GM23338 (cell line): Measurements from ENCODE around the gene CRYBB3.

Experiments used
- CREB1 ChIP-seq: fragments of 250-450 bp; sonication (Bioruptor Pico); IDR thresholded peaks from 2 replicates; pipeline ENCODE4 v1.5.0; 2020; ENCODE audit warnings: low read depth, mild to moderate bottlenecking, moderate library complexity
- ETS1 ChIP-seq: IDR thresholded peaks from 2 replicates; pipeline ENCODE4 v1.6.1; 2016; ENCODE audit warnings: antibody characterized with exemption
- EZH2 ChIP-seq: fragments of 200-600 bp; sonication (generic); IDR thresholded peaks from one replicate; pipeline ENCODE4 v1.8.0; 2017; ENCODE audit warnings: antibody characterized with exemption, mild to moderate bottlenecking, low read depth; ENCODE audit not compliant: unreplicated experiment
- EZH2phosphoT487 ChIP-seq: fragments of 200-600 bp; sonication (generic); IDR thresholded peaks from one replicate; pipeline ENCODE4 v1.8.1; 2018; ENCODE audit warnings: antibody characterized with exemption; ENCODE audit not compliant: unreplicated experiment
- JUNB ChIP-seq: IDR thresholded peaks from one replicate; pipeline ENCODE4 v1.6.1; 2016; ENCODE audit warnings: antibody characterized with exemption; ENCODE audit not compliant: unreplicated experiment
- POLR2AphosphoS5 ChIP-seq: IDR thresholded peaks from 2 replicates; pipeline ENCODE4 v1.6.1; 2016; ENCODE audit warnings: antibody characterized with exemption, low read depth
- STAT1 ChIP-seq: IDR thresholded peaks from one replicate; pipeline ENCODE4 v1.6.1; 2016; ENCODE audit warnings: antibody characterized with exemption; ENCODE audit not compliant: unreplicated experiment
- ZNF114 ChIP-seq: fragments of 250-450 bp; sonication (Bioruptor Pico); IDR thresholded peaks from 2 replicates; pipeline ENCODE4 v1.5.0; 2020; ENCODE audit warnings: mild to moderate bottlenecking, moderate library complexity
- TF ChIP-seq, protein P1 (sequence below), 2 experiments: fragments of 200-600 bp in 1 of 2; sonication (generic) in 1 of 2; conservative IDR thresholded peaks; 2 replicates each; pipeline versions ENCODE4 v1.5.1 to v1.6.1; 2016 to 2017; ENCODE audit warnings: antibody characterized with exemption in 2 of 2, low read depth in 2 of 2, mild to moderate bottlenecking in 2 of 2, moderate library complexity in 1 of 2
- TF ChIP-seq, protein P2 (sequence below): IDR thresholded peaks from one replicate; pipeline ENCODE4 v1.6.1; 2018; ENCODE audit warnings: antibody characterized with exemption; ENCODE audit not compliant: unreplicated experiment

- TF ChIP-seq, protein P1, sequence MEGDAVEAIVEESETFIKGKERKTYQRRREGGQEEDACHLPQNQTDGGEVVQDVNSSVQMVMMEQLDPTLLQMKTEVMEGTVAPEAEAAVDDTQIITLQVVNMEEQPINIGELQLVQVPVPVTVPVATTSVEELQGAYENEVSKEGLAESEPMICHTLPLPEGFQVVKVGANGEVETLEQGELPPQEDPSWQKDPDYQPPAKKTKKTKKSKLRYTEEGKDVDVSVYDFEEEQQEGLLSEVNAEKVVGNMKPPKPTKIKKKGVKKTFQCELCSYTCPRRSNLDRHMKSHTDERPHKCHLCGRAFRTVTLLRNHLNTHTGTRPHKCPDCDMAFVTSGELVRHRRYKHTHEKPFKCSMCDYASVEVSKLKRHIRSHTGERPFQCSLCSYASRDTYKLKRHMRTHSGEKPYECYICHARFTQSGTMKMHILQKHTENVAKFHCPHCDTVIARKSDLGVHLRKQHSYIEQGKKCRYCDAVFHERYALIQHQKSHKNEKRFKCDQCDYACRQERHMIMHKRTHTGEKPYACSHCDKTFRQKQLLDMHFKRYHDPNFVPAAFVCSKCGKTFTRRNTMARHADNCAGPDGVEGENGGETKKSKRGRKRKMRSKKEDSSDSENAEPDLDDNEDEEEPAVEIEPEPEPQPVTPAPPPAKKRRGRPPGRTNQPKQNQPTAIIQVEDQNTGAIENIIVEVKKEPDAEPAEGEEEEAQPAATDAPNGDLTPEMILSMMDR (conservative IDR thresholded peaks at IDR 0.05; ENCODE audit: low read depth in 2 of 2) = no peak
- no peak for TF ChIP-seq JUNB
- no peak for TF ChIP-seq CREB1 (CRISPR knock-in tag)
- no peak for TF ChIP-seq EZH2phosphoT487
- TF ChIP-seq EZH2 = no peak
- TF ChIP-seq, protein P2, sequence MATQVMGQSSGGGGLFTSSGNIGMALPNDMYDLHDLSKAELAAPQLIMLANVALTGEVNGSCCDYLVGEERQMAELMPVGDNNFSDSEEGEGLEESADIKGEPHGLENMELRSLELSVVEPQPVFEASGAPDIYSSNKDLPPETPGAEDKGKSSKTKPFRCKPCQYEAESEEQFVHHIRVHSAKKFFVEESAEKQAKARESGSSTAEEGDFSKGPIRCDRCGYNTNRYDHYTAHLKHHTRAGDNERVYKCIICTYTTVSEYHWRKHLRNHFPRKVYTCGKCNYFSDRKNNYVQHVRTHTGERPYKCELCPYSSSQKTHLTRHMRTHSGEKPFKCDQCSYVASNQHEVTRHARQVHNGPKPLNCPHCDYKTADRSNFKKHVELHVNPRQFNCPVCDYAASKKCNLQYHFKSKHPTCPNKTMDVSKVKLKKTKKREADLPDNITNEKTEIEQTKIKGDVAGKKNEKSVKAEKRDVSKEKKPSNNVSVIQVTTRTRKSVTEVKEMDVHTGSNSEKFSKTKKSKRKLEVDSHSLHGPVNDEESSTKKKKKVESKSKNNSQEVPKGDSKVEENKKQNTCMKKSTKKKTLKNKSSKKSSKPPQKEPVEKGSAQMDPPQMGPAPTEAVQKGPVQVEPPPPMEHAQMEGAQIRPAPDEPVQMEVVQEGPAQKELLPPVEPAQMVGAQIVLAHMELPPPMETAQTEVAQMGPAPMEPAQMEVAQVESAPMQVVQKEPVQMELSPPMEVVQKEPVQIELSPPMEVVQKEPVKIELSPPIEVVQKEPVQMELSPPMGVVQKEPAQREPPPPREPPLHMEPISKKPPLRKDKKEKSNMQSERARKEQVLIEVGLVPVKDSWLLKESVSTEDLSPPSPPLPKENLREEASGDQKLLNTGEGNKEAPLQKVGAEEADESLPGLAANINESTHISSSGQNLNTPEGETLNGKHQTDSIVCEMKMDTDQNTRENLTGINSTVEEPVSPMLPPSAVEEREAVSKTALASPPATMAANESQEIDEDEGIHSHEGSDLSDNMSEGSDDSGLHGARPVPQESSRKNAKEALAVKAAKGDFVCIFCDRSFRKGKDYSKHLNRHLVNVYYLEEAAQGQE = no peak
- TF ChIP-seq POLR2AphosphoS5 = no peak
- TF ChIP-seq STAT1 = no peak
- TF ChIP-seq ZNF114 (CRISPR knock-in tag) = no peak
- TF ChIP-seq ETS1 = no peak
Observed at GRCh38 chr22:25154667-25154999, 45.0 kb upstream of the CRYBB3 start.
